Hepatocyte (in vitro differentiated cells): ENCODE data around the gene ZNF790. TPM values are rescaled to one million over a fixed set of nuclear protein-coding genes. Genes with fewer than 3 reads are reported as not detected.

Experiments used
- DNase-seq: peaks from one replicate; pipeline ENCODE4 v3.0.0-alpha.2; 2016; ENCODE audit warnings: low spot score
- H2AFZ ChIP-seq: fragments of 200-600 bp; sonication (generic); 2 replicates; pipeline ENCODE4 v1.6.0; 2016; ENCODE audit warnings: antibody characterized with exemption, mild to moderate bottlenecking
- H3K27ac ChIP-seq: fragments of 200-600 bp; sonication (generic); 2 replicates; pipeline ENCODE4 v1.5.1; 2016; ENCODE audit warnings: mild to moderate bottlenecking
- H3K27me3 ChIP-seq: fragments of 200-600 bp; sonication (generic); 2 replicates; pipeline ENCODE4 v1.6.1; 2016
- H3K36me3 ChIP-seq: fragments of 200-600 bp; sonication (generic); replicated peaks from 2 replicates; pipeline ENCODE4 v1.5.1; 2016; ENCODE audit warnings: low read depth; ENCODE audit not compliant: insufficient read depth
- H3K4me1 ChIP-seq: fragments of 200-600 bp; sonication (generic); 2 replicates; pipeline ENCODE4 v1.5.1; 2016; ENCODE audit warnings: mild to moderate bottlenecking, moderate library complexity; ENCODE audit not compliant: insufficient read depth
- H3K4me2 ChIP-seq: fragments of 200-600 bp; sonication (generic); 2 replicates; pipeline ENCODE4 v1.6.0; 2016
- H3K4me3 ChIP-seq: fragments of 200-600 bp; sonication (generic); 2 replicates; pipeline ENCODE4 v1.5.1; 2016; ENCODE audit warnings: mild to moderate bottlenecking
- H3K79me2 ChIP-seq: fragments of 200-600 bp; sonication (generic); 2 replicates; pipeline ENCODE4 v1.6.0; 2017; ENCODE audit warnings: mild to moderate bottlenecking
- H3K9me2 ChIP-seq: fragments of 200-600 bp; sonication (generic); replicated peaks from 2 replicates; pipeline ENCODE4 v1.6.0; 2017; ENCODE audit warnings: mild to moderate bottlenecking; ENCODE audit not compliant: insufficient read depth
- H3K9me3 ChIP-seq: fragments of 200-600 bp; sonication (generic); 2 replicates; pipeline ENCODE4 v1.5.1; 2016; ENCODE audit warnings: low read depth, mild to moderate bottlenecking
- H4K20me1 ChIP-seq: fragments of 200-600 bp; sonication (generic); 2 replicates; pipeline ENCODE4 v1.6.0; 2016; ENCODE audit warnings: mild to moderate bottlenecking; ENCODE audit not compliant: insufficient read depth, poor library complexity, severe bottlenecking
- CTCF ChIP-seq: fragments of 200-600 bp; sonication (generic); IDR thresholded peaks from 2 replicates; pipeline ENCODE4 v1.5.1; 2016; ENCODE audit warnings: antibody characterized with exemption, mild to moderate bottlenecking; ENCODE audit not compliant: poor library complexity
- EZH2 ChIP-seq: fragments of 200-600 bp; sonication (generic); IDR thresholded peaks from 2 replicates; pipeline ENCODE4 v1.6.1; 2016; ENCODE audit warnings: antibody characterized with exemption, mild to moderate bottlenecking, borderline replicate concordance
- EZH2phosphoT487 ChIP-seq: fragments of 200-600 bp; sonication (generic); IDR thresholded peaks from one replicate; pipeline ENCODE4 v1.6.1; 2018; ENCODE audit warnings: antibody characterized with exemption, mild to moderate bottlenecking, low read depth, moderate library complexity; ENCODE audit not compliant: unreplicated experiment, severe bottlenecking
- WGBS: methylation state at CpG from one replicate; pipeline ENCODE4 v1.1.6; 2016; ENCODE audit warnings: low lambda C conversion rate; ENCODE audit errors: missing lambda C conversion rate; 5-methylcytosine and 5-hydroxymethylcytosine counted together
- polyA plus RNA-seq: library from polyadenylated mRNA; unstranded; fragments of >200 nt; fragmentation: Nextera tagmentation; extraction: Ambion mirVana; gene quantifications from 2 replicates; pipeline ENCODE4 v1.2.1, GENCODE V29; 2016
- total RNA-seq: library from RNA; depleted of rRNA; stranded (reverse); fragments of >200 nt; gene quantifications from 2 replicates; pipeline ENCODE4 v1.2.3, GENCODE V29; 2014

ZNF790 gene
- total and polyA plus RNA-seq, 2 experiments from 2014 or later = 2.4 to 13.8 TPM

DNA sequence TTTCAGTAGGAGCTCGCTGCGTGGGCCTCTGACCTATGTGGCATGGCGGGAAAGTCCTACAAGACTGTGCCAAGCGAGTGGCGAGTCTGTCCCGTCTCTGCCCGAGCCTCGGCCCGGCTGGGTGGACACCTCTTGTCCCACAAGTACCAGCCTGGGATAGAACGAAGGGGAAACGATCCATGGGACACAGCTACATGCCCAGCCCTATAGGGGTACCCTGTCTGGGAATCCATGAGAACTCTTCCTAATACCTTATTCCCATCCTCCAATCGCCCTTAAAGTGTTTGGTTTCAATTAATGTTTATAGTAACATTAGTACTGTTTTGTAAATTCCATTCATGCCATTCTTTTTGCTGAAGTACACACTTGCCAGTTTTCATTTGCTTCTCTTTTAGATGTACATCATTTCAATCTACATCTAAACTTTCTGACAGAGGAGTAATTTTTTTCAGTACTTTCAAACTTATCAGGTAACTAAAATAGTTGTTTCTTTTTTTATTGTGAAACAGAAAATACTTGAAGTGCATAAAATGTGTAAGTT is 667 bp upstream of the ZNF790 start:
- no peaks in the 10 kb centered on the region for H4K20me1 ChIP-seq
- H3K4me1 ChIP-seq = peaks cover 14% of the 10 kb centered on the region
- no peak for DNase-seq
- H3K27me3 ChIP-seq = no peaks in the 10 kb centered on the region
- H3K27ac ChIP-seq = peak overlapping the region; percentile 97
- peaks cover 17% of the 10 kb centered on the region for H3K9me3 ChIP-seq
- no peaks in the 10 kb centered on the region for H3K36me3 ChIP-seq
- H3K79me2 ChIP-seq = peaks cover 54% of the 10 kb centered on the region
- H2AFZ ChIP-seq = peak overlapping the region; percentile 98
- H3K4me2 ChIP-seq = peak overlapping the region; percentile 89
- TF ChIP-seq EZH2phosphoT487 (no peak), CTCF (no peak), EZH2 (no peak)
- WGBS = 18% methylated on average over 12 of the region's 12 CpGs
- peak overlapping the region; percentile 70 for H3K4me3 ChIP-seq
- no peaks in the 10 kb centered on the region for H3K9me2 ChIP-seq

- WGBS = 57% methylated on average over 8 of the region's 8 CpGs
- Histone ChIP-seq H2AFZ (peak overlapping the region; percentile 98), H4K20me1 (no peaks in the 10 kb centered on the region), H3K4me3 (peak overlapping the region; percentile 70), H3K9me3 (peaks cover 30% of the 10 kb centered on the region), H3K27ac (peak overlapping the region; percentile 97), H3K4me1 (peaks cover 14% of the 10 kb centered on the region), H3K36me3 (peaks cover 13% of the 10 kb centered on the region), H3K27me3 (no peaks in the 10 kb centered on the region), H3K9me2 (no peaks in the 10 kb centered on the region), H3K79me2 (peaks cover 69% of the 10 kb centered on the region), H3K4me2 (peak overlapping the region; percentile 89)
- TF ChIP-seq CTCF = peak; percentile 9
- TF ChIP-seq EZH2phosphoT487 = no peak
- no peak for TF ChIP-seq EZH2
- DNase-seq = peak; percentile 35
Observed at GRCh38 chr19:36837176-36837905, 846 bp downstream of the ZNF790 start.

DNA sequence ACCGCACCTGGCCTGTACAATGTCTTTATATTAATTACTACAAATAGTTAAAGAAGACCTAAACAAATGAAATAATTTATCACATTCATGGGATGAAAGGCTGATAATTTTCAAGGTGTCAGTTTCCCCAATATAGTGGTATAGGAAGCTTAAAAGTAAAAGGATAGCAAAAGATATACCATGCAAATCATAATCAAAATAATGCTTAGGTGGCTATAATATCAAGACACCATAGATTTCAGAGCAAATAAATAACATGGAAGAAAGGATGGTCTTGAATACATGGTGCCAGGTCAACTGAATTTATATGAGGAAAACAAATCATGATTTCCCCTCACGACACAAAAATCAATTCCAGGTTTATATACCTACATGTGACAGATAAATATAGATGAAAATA is 4.8 kb downstream of the ZNF790 start:
- 100% methylated on average over 2 of the region's 2 CpGs for WGBS
- H4K20me1 ChIP-seq = no peaks in the 10 kb centered on the region
- H3K79me2 ChIP-seq = peaks cover 91% of the 10 kb centered on the region
- peaks cover 32% of the 10 kb centered on the region for H3K36me3 ChIP-seq
- no peak overlapping the region for H3K27ac ChIP-seq
- DNase-seq = no peak
- peaks cover 8% of the 10 kb centered on the region for H3K4me1 ChIP-seq
- no peaks in the 10 kb centered on the region for H3K9me2 ChIP-seq
- H3K9me3 ChIP-seq = peaks cover 67% of the 10 kb centered on the region
- TF ChIP-seq CTCF = no peak
- no peak for TF ChIP-seq EZH2phosphoT487
- TF ChIP-seq EZH2 = no peak
- H3K4me3 ChIP-seq = no peak overlapping the region
- H2AFZ ChIP-seq = no peak overlapping the region
- H3K27me3 ChIP-seq = no peaks in the 10 kb centered on the region
- H3K4me2 ChIP-seq = no peak overlapping the region
